K562 (cell line): ENCODE data around the gene PACRG. TPM values are rescaled to one million over a fixed set of nuclear protein-coding genes. Genes with fewer than 3 reads are reported as not detected.

Experiments used
- ATAC-seq: fragments of 200-7000 bp; cut with Tn5 transposase; 3 replicates; pipeline ENCODE4 v1.9.1; 2020; ENCODE audit warnings: moderate library complexity
- BruUV-seq: library from RNA; stranded (reverse); fragments of 400-500 nt; replicated peaks from 2 replicates; lab custom pipeline; 2021; lab: Mats Ljungman, UMichigan
- CTCF ChIA-PET: fragments of 300-600 bp; formaldehyde crosslinking; extraction: SDS; loops from one replicate; lab custom pipeline; 2021; ENCODE audit warnings: low intra/inter-chr PET ratio; lab: Yijun Ruan, JAX
- POLR2A ChIA-PET: fragments of 300-600, 350-650 bp; sonication (Branson Sonifier 250); formaldehyde crosslinking; extraction: SDS; loops from one replicate; lab custom pipeline; 2021; ENCODE audit warnings: antibody characterized with exemption, inconsistent platforms; lab: Yijun Ruan, JAX
- DNase-seq, 4 experiments: peaks; one replicate each; pipeline versions ENCODE4 v3.0.0 to v3.0.0-alpha.2; 2011 to 2018; ENCODE audit warnings: low spot score in 3 of 4, mixed read lengths in 3 of 4; ENCODE audit errors: extremely low read depth in 1 of 4
- FAIRE-seq: peaks from 2 replicates; lab custom pipeline; 2011; peaks lifted over from hg19 to GRCh38; lab: Jason Lieb, UNC
- H2AFZ ChIP-seq: 2 replicates; pipeline ENCODE4 v1.6.0; 2011; ENCODE audit warnings: low read depth, low read length, control low read depth, inconsistent platforms
- H3K27ac ChIP-seq: fragments of 200-600 bp; 3 replicates; pipeline ENCODE4 v1.8.0; 2011; ENCODE audit warnings: low read depth, mild to moderate bottlenecking, control low read depth, inconsistent platforms, low read length, moderate library complexity, mixed read lengths; ENCODE audit errors: extremely low read depth
- H3K27me3 ChIP-seq, 2 experiments: fragments of 300-600 bp in 1 of 2; 2 replicates in 1 of 2; 3 replicates in 1 of 2; pipeline versions ENCODE4 v1.6.0 to v1.8.0; 2011; ENCODE audit warnings: inconsistent platforms in 2 of 2, low read length in 2 of 2, mild to moderate bottlenecking in 1 of 2, mixed read lengths in 1 of 2, moderate library complexity in 1 of 2; ENCODE audit not compliant: control insufficient read depth in 2 of 2, insufficient read depth in 2 of 2
- H3K36me3 ChIP-seq: fragments of 300-600 bp; 3 replicates; pipeline ENCODE4 v1.8.0; 2011; ENCODE audit warnings: mild to moderate bottlenecking, low read length, inconsistent platforms; ENCODE audit not compliant: control insufficient read depth, insufficient read depth
- H3K4me1 ChIP-seq, 2 experiments: fragments of 200-600 bp in 1 of 2; replicated peaks in 1 of 2; 2 replicates in 1 of 2; 3 replicates in 1 of 2; pipeline versions ENCODE4 v1.5.1 to v1.8.0; 2011; ENCODE audit warnings: inconsistent platforms in 2 of 2, low read length in 2 of 2, mild to moderate bottlenecking in 1 of 2, mixed read lengths in 1 of 2, moderate library complexity in 1 of 2; ENCODE audit not compliant: control insufficient read depth in 2 of 2, insufficient read depth in 2 of 2
- H3K4me2 ChIP-seq: 2 replicates; pipeline ENCODE4 v1.6.1; 2011; ENCODE audit warnings: low read length, control low read depth, inconsistent platforms, mixed read lengths; ENCODE audit not compliant: insufficient read depth
- H3K4me3 ChIP-seq: fragments of 200-600 bp; sonication (generic), shearing (Covaris generic); 2 replicates; pipeline ENCODE4 v1.5.1; 2016; ENCODE audit warnings: control low read depth, inconsistent platforms
- H3K79me2 ChIP-seq: fragments of 200-600 bp; 3 replicates; pipeline ENCODE4 v1.8.0; 2011; ENCODE audit warnings: low read length, inconsistent platforms; ENCODE audit not compliant: control insufficient read depth, insufficient read depth
- H3K9ac ChIP-seq, 2 experiments: 2 replicates each; pipeline versions ENCODE4 v1.6.0 to v1.6.1; 2011; ENCODE audit warnings: low read depth in 2 of 2, low read length in 2 of 2, control low read depth in 1 of 2, inconsistent platforms in 1 of 2, mild to moderate bottlenecking in 1 of 2, mixed read lengths in 1 of 2; ENCODE audit not compliant: insufficient read depth in 1 of 2
- H3K9me1 ChIP-seq: one replicate; pipeline ENCODE4 v1.6.0; 2011; ENCODE audit warnings: inconsistent platforms, mild to moderate bottlenecking, low read length, moderate library complexity; ENCODE audit not compliant: control insufficient read depth, insufficient read depth
- H3K9me3 ChIP-seq: replicated peaks from 2 replicates; pipeline ENCODE4 v1.5.1; 2011; ENCODE audit warnings: low read depth, low read length, inconsistent platforms; ENCODE audit not compliant: control insufficient read depth, insufficient read depth
- H4K20me1 ChIP-seq: replicated peaks from 2 replicates; pipeline ENCODE4 v1.6.1; 2011; ENCODE audit warnings: low read length, inconsistent platforms, mixed read lengths; ENCODE audit not compliant: control insufficient read depth, insufficient read depth
- BMI1 ChIP-seq: fragments of 150-350 bp; IDR thresholded peaks from 2 replicates; pipeline ENCODE4 v1.6.1; 2014; ENCODE audit warnings: low read length
- EHMT2 ChIP-seq: fragments of 450-650 bp; IDR thresholded peaks from 2 replicates; pipeline ENCODE4 v1.6.1; 2018; ENCODE audit warnings: antibody characterized with exemption
- FOXA1 ChIP-seq: fragments of 450-650 bp; IDR thresholded peaks from 2 replicates; pipeline ENCODE4 v1.6.1; 2016; ENCODE audit warnings: mild to moderate bottlenecking, borderline replicate concordance
- HMG20A ChIP-seq: fragments of 450-650 bp; formaldehyde crosslinking; conservative IDR thresholded peaks from 2 replicates; pipeline ENCODE4 v1.4.0; 2020; ENCODE audit warnings: mild to moderate bottlenecking, mixed read lengths
- HNRNPL ChIP-seq: fragments of 200-400 bp; formaldehyde crosslinking; IDR thresholded peaks from 2 replicates; pipeline ENCODE4 v1.6.1; 2017; ENCODE audit warnings: low read depth, mild to moderate bottlenecking, low read length
- MEF2A ChIP-seq: IDR thresholded peaks from 2 replicates; pipeline ENCODE4 v1.6.1; 2011; ENCODE audit warnings: low read depth, mild to moderate bottlenecking, low read length, moderate library complexity; ENCODE audit not compliant: control insufficient read depth
- NR2C2 ChIP-seq, 2 experiments: fragments of 200-800 bp in 1 of 2; sonication (Bioruptor generic) in 1 of 2; sonication (generic) in 1 of 2; formaldehyde crosslinking in 1 of 2; IDR thresholded peaks; 2 replicates each; pipeline versions ENCODE4 v1.6.1 to v1.8.0; 2016 to 2022; ENCODE audit warnings: mild to moderate bottlenecking in 1 of 2, missing compliant biosample characterization in 1 of 2, missing genetic modification characterization in 1 of 2, missing genetic modification reagents in 1 of 2
- POU5F1 ChIP-seq: fragments of 150-350 bp; IDR thresholded peaks from 2 replicates; pipeline ENCODE4 v1.6.1; 2014; ENCODE audit warnings: borderline replicate concordance, low read length, low read depth, mild to moderate bottlenecking; ENCODE audit not compliant: partially characterized antibody
- RAD21 ChIP-seq, 2 experiments: fragments of 250-450 bp in 1 of 2; fragments of 450-650 bp in 1 of 2; sonication (Bioruptor Pico) in 1 of 2; formaldehyde crosslinking in 1 of 2; IDR thresholded peaks in 1 of 2; conservative IDR thresholded peaks in 1 of 2; 2 replicates each; pipeline versions ENCODE4 v1.4.0 to v1.8.0; 2020 to 2022; ENCODE audit warnings: mild to moderate bottlenecking in 2 of 2, moderate library complexity in 1 of 2
- SMAD2 ChIP-seq: fragments of 150-350 bp; IDR thresholded peaks from 2 replicates; pipeline ENCODE4 v1.6.1; 2014; ENCODE audit warnings: low read depth, mild to moderate bottlenecking, low read length
- SMARCA5 ChIP-seq: fragments of 450-650 bp; IDR thresholded peaks from 2 replicates; pipeline ENCODE4 v1.6.1; 2016
- XRCC3 ChIP-seq: fragments of 450-650 bp; IDR thresholded peaks from 2 replicates; pipeline ENCODE4 v1.6.1; 2017; ENCODE audit warnings: mild to moderate bottlenecking, moderate library complexity
- XRCC4 ChIP-seq: IDR thresholded peaks from one replicate; pipeline ENCODE4 v1.6.1; 2011; ENCODE audit not compliant: insufficient read depth, insufficient read length; ENCODE audit errors: extremely low read depth
- ZNF76 ChIP-seq: fragments of 250-450 bp; sonication (Bioruptor Pico); IDR thresholded peaks from 2 replicates; pipeline ENCODE4 v1.4.0; 2020; ENCODE audit warnings: mild to moderate bottlenecking, moderate library complexity, borderline replicate concordance
- WGBS: fragments of 100-300 bp; shearing (Covaris generic); methylation state at CpG from one replicate; pipeline ENCODE4 v1.1.6; 2016; ENCODE audit warnings: low coverage, mixed read lengths; ENCODE audit not compliant: insufficient coverage; ENCODE audit errors: missing lambda C conversion rate; 5-methylcytosine and 5-hydroxymethylcytosine counted together
- in situ Hi-C: fragments of 300-500 bp; cut with MboI; formaldehyde crosslinking; loops from 4 replicates; pipeline ENCODE4 v1.15.0; 2018; ENCODE audit warnings: inconsistent platforms, mixed read lengths
- intact Hi-C: fragments of 100-400 bp; cut with micrococcal nuclease; formaldehyde crosslinking; loops from 2 replicates; pipeline ENCODE4 v1.14.2; 2022
- polyA plus RNA-seq, 8 experiments: library from polyadenylated mRNA; depleted of rRNA in 4 of 8; stranded (reverse) in 5 of 8; unstranded in 3 of 8; fragments of >200 nt; fragmentation: Nextera tagmentation in 2 of 8; fragmentation: Illumina TruSeq in 1 of 8; extraction: Ambion mirVana in 2 of 8; extraction: Trizol in 1 of 8; gene quantifications; 2 replicates each; pipeline versions ENCODE4 v1.2.1 to v1.2.3, GENCODE V29; 2011 to 2014; ENCODE audit warnings: inconsistent platforms in 1 of 8, missing spikeins in 1 of 8
- total RNA-seq, 7 experiments: library from RNA; depleted of rRNA in 6 of 7; stranded (reverse); fragments of >200 nt in 6 of 7; fragmentation: Illumina TruSeq in 2 of 7; extraction: Trizol in 2 of 7; gene quantifications; 2 replicates each; pipeline versions ENCODE4 v1.2.1 to v1.2.3, GENCODE V29; 2011 to 2021; ENCODE audit warnings: low replicate concordance in 1 of 7
- TF ChIP-seq, protein P1 (sequence below): fragments of 250-450 bp; sonication (Bioruptor Pico); IDR thresholded peaks from 2 replicates; pipeline ENCODE4 v1.8.0; 2021; ENCODE audit warnings: moderate library complexity, mild to moderate bottlenecking, inconsistent platforms
- TF ChIP-seq, protein P2 (sequence below): fragments of 450-650 bp; IDR thresholded peaks from 2 replicates; pipeline ENCODE4 v1.6.1; 2017; ENCODE audit warnings: antibody characterized with exemption, mild to moderate bottlenecking

PACRG gene
- total and polyA plus RNA-seq, 9 of the 15 experiments (the other 6 are each of a cell fraction or from before 2014, with no cell fraction given), result 0.04 TPM; not detected in 8

DNA sequence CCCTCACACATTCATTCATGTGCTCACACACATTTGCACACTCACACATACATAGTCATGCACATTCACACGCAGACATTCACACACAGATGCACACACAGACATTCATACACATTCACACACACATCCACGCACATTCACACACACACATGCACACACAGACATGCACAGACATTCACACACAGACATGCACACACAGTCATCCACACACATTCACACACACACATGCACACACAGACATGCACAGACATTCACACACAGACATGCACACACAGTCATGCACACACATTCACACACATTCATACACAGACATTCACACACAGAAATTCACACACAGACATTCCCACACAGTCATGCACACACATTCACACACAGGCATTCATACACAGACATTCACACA, 147.3 kb downstream of the PACRG start:
- ChIA-PET CTCF (no interaction called here), POLR2A (no interaction called here)
- Histone ChIP-seq H3K36me3 (no peaks in the 10 kb centered on the region), H3K4me2 (no peak overlapping the region), H3K9me3 (peaks cover 2% of the 10 kb centered on the region; the same call in 1 of the 2 replicates), H3K9me1 (no peaks in the 10 kb centered on the region), H3K4me3 (no peak overlapping the region), H2AFZ (no peak overlapping the region), H4K20me1 (no peaks in the 10 kb centered on the region), H3K79me2 (no peaks in the 10 kb centered on the region), H3K4me1 (no peaks in the 10 kb centered on the region), H3K27me3 (no peaks in the 10 kb centered on the region), H3K9ac (no peak overlapping the region), H3K27ac (no peak overlapping the region)
- intact Hi-C loops, result no loop called here
- FAIRE-seq (no peak), ATAC-seq (no peak), DNase-seq (no peak)
- in situ Hi-C loops, result no loop called here
- 0% methylated on average over 2 of the region's 2 CpGs for WGBS
- no TSS peak for BruUV-seq
- TF ChIP-seq HMG20A (CRISPR knock-in tag) (no peak), EHMT2 (no peak), HNRNPL (no peak), SMAD2 (no peak), XRCC3 (no peak), FOXA1 (no peak), ZNF76 (CRISPR knock-in tag) (no peak), POU5F1 (no peak), NR2C2 (CRISPR knock-in tag; IDR thresholded peaks at IDR 0.05) (no peak), NR2C2 (tag; IDR thresholded peaks at IDR 0.05) (no peak), XRCC4 (no peak), RAD21 (CRISPR knock-in tag; conservative IDR thresholded peaks at IDR 0.05 in 1 of 2, IDR thresholded peaks at IDR 0.05 in 1 of 2) (no peak), MEF2A (no peak), BMI1 (no peak), SMARCA5 (no peak)
- TF ChIP-seq, protein P1, sequence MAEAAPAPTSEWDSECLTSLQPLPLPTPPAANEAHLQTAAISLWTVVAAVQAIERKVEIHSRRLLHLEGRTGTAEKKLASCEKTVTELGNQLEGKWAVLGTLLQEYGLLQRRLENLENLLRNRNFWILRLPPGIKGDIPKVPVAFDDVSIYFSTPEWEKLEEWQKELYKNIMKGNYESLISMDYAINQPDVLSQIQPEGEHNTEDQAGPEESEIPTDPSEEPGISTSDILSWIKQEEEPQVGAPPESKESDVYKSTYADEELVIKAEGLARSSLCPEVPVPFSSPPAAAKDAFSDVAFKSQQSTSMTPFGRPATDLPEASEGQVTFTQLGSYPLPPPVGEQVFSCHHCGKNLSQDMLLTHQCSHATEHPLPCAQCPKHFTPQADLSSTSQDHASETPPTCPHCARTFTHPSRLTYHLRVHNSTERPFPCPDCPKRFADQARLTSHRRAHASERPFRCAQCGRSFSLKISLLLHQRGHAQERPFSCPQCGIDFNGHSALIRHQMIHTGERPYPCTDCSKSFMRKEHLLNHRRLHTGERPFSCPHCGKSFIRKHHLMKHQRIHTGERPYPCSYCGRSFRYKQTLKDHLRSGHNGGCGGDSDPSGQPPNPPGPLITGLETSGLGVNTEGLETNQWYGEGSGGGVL (CRISPR knock-in tag), result no peak
- TF ChIP-seq, protein P2, sequence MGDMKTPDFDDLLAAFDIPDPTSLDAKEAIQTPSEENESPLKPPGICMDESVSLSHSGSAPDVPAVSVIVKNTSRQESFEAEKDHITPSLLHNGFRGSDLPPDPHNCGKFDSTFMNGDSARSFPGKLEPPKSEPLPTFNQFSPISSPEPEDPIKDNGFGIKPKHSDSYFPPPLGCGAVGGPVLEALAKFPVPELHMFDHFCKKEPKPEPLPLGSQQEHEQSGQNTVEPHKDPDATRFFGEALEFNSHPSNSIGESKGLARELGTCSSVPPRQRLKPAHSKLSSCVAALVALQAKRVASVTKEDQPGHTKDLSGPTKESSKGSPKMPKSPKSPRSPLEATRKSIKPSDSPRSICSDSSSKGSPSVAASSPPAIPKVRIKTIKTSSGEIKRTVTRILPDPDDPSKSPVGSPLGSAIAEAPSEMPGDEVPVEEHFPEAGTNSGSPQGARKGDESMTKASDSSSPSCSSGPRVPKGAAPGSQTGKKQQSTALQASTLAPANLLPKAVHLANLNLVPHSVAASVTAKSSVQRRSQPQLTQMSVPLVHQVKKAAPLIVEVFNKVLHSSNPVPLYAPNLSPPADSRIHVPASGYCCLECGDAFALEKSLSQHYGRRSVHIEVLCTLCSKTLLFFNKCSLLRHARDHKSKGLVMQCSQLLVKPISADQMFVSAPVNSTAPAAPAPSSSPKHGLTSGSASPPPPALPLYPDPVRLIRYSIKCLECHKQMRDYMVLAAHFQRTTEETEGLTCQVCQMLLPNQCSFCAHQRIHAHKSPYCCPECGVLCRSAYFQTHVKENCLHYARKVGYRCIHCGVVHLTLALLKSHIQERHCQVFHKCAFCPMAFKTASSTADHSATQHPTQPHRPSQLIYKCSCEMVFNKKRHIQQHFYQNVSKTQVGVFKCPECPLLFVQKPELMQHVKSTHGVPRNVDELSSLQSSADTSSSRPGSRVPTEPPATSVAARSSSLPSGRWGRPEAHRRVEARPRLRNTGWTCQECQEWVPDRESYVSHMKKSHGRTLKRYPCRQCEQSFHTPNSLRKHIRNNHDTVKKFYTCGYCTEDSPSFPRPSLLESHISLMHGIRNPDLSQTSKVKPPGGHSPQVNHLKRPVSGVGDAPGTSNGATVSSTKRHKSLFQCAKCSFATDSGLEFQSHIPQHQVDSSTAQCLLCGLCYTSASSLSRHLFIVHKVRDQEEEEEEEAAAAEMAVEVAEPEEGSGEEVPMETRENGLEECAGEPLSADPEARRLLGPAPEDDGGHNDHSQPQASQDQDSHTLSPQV, result no peak
